ENCODE measurements around the gene CXCL10.

GRCh38 chr4:76028350-76028765 lies 5.1 kb upstream of the CXCL10 start:
- TF ChIP-seq POLR2AphosphoS5 (IDR thresholded peaks at IDR 0.05; ENCODE audit: low read depth, low read length), result no peak
- TF ChIP-seq, protein P1, sequence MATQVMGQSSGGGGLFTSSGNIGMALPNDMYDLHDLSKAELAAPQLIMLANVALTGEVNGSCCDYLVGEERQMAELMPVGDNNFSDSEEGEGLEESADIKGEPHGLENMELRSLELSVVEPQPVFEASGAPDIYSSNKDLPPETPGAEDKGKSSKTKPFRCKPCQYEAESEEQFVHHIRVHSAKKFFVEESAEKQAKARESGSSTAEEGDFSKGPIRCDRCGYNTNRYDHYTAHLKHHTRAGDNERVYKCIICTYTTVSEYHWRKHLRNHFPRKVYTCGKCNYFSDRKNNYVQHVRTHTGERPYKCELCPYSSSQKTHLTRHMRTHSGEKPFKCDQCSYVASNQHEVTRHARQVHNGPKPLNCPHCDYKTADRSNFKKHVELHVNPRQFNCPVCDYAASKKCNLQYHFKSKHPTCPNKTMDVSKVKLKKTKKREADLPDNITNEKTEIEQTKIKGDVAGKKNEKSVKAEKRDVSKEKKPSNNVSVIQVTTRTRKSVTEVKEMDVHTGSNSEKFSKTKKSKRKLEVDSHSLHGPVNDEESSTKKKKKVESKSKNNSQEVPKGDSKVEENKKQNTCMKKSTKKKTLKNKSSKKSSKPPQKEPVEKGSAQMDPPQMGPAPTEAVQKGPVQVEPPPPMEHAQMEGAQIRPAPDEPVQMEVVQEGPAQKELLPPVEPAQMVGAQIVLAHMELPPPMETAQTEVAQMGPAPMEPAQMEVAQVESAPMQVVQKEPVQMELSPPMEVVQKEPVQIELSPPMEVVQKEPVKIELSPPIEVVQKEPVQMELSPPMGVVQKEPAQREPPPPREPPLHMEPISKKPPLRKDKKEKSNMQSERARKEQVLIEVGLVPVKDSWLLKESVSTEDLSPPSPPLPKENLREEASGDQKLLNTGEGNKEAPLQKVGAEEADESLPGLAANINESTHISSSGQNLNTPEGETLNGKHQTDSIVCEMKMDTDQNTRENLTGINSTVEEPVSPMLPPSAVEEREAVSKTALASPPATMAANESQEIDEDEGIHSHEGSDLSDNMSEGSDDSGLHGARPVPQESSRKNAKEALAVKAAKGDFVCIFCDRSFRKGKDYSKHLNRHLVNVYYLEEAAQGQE (IDR thresholded peaks at IDR 0.05; ENCODE audit: insufficient read depth in 1 of 2, low read depth in 2 of 2, low read length in 2 of 2), result no peak
